Neural progenitor cell (in vitro differentiated cells): ENCODE results near the gene RERE. TPM values are rescaled to one million over a fixed set of nuclear protein-coding genes. Genes with fewer than 3 reads are reported as not detected.

ENCODE experiments used
- DNase-seq: peaks from one replicate; pipeline ENCODE4 v3.0.0-alpha.2; 2016; ENCODE audit warnings: low spot score
- H2AFZ ChIP-seq: fragments of 200-600 bp; sonication (generic); replicated peaks from 2 replicates; pipeline ENCODE4 v1.6.1; 2016; ENCODE audit warnings: antibody characterized with exemption
- H3F3A ChIP-seq: fragments of 200-600 bp; sonication (generic); 2 replicates; pipeline ENCODE4 v1.6.1; 2016; ENCODE audit warnings: antibody characterized with exemption, low read depth
- H3K27ac ChIP-seq: fragments of 200-600 bp; sonication (generic); 2 replicates; pipeline ENCODE4 v1.5.1; 2016; ENCODE audit warnings: mild to moderate bottlenecking
- H3K27me3 ChIP-seq: fragments of 200-600 bp; sonication (generic); 2 replicates; pipeline ENCODE4 v1.6.1; 2016; ENCODE audit warnings: mild to moderate bottlenecking, moderate library complexity
- H3K36me3 ChIP-seq: fragments of 200-600 bp; sonication (generic); 2 replicates; pipeline ENCODE4 v1.5.1; 2016
- H3K4me1 ChIP-seq: fragments of 200-600 bp; sonication (generic); 2 replicates; pipeline ENCODE4 v1.6.1; 2016; ENCODE audit warnings: mixed run types
- H3K4me2 ChIP-seq: fragments of 200-600 bp; sonication (generic); 2 replicates; pipeline ENCODE4 v1.6.1; 2016
- H3K4me3 ChIP-seq: fragments of 200-600 bp; sonication (generic); 2 replicates; pipeline ENCODE4 v1.5.1; 2016
- H3K79me2 ChIP-seq: fragments of 200-600 bp; sonication (generic); 2 replicates; pipeline ENCODE4 v1.6.1; 2016; ENCODE audit warnings: low read depth
- H3K9ac ChIP-seq: fragments of 200-600 bp; sonication (generic); 2 replicates; pipeline ENCODE4 v1.6.1; 2016
- H3K9me3 ChIP-seq: fragments of 200-600 bp; sonication (generic); 2 replicates; pipeline ENCODE4 v1.5.1; 2016; ENCODE audit warnings: low read depth
- H4K20me1 ChIP-seq: fragments of 200-600 bp; sonication (generic); 2 replicates; pipeline ENCODE4 v1.6.1; 2016; ENCODE audit warnings: low read depth
- H3K27ac Mint-ChIP-seq: 3 replicates; pipeline ENCODE4 v1.8.0; 2021; ENCODE audit warnings: mixed read lengths
- H3K27me3 Mint-ChIP-seq: 2 replicates; pipeline ENCODE4 v1.8.0; 2022; ENCODE audit warnings: low read depth, mild to moderate bottlenecking, inconsistent platforms, moderate library complexity, mixed read lengths; ENCODE audit not compliant: insufficient read depth
- H3K36me3 Mint-ChIP-seq: 3 replicates; pipeline ENCODE4 v1.8.0; 2021; ENCODE audit warnings: mixed read lengths
- H3K4me1 Mint-ChIP-seq: 3 replicates; pipeline ENCODE4 v1.8.0; 2021; ENCODE audit warnings: mixed read lengths
- H3K4me3 Mint-ChIP-seq: 3 replicates; pipeline ENCODE4 v1.8.0; 2021; ENCODE audit warnings: mild to moderate bottlenecking, moderate library complexity, mixed read lengths
- H3K9me3 Mint-ChIP-seq: 3 replicates; pipeline ENCODE4 v1.8.0; 2020; ENCODE audit warnings: mixed read lengths
- CTCF ChIP-seq: fragments of 200-600 bp; sonication (generic); IDR thresholded peaks from 2 replicates; pipeline ENCODE4 v1.5.1; 2017; ENCODE audit warnings: antibody characterized with exemption, mild to moderate bottlenecking
- EZH2 ChIP-seq: fragments of 200-600 bp; sonication (generic); IDR thresholded peaks from 2 replicates; pipeline ENCODE4 v1.6.1; 2017; ENCODE audit warnings: antibody characterized with exemption, mild to moderate bottlenecking, moderate library complexity
- EZH2phosphoT487 ChIP-seq: fragments of 200-600 bp; sonication (generic); IDR thresholded peaks from 2 replicates; pipeline ENCODE4 v1.6.1; 2017; ENCODE audit warnings: antibody characterized with exemption
- total RNA-seq: library from RNA; depleted of rRNA; stranded (reverse); fragments of >200 nt; gene quantifications from 2 replicates; pipeline ENCODE4 v1.2.3, GENCODE V29; 2015; ENCODE audit warnings: low replicate concordance

Gene RERE
- total RNA-seq, 1 donor from 2014 or later: 29.8 TPM

DNA sequence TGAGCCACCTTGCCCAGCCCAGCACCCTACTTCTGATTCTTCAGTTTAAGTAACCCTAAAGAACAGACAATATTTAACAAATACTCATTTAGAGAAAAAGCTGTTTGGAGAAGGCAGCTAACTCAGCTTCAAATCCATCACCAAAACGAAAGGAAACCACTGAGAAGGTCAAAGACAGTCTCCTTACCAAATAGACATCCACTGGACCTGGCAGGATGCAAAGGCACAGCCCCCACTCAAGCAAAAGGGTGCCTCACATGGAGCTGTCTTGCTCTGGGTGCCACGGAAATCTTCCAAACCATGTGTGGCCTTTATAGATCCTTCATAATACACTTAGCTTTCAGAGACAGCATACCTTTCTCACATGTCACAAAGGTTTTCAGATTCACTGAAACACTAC is 165.5 kb downstream of the RERE start:
- H3K36me3 Mint-ChIP-seq: peaks cover 20% of the 10 kb centered on the region
- DNase-seq: no peak
- Histone ChIP-seq H2AFZ (no peak overlapping the region), H3K27me3 (no peaks in the 10 kb centered on the region), H3K4me1 (peaks cover 14% of the 10 kb centered on the region), H3K79me2 (peaks cover 96% of the 10 kb centered on the region), H3K4me2 (no peak overlapping the region), H3K36me3 (no peaks in the 10 kb centered on the region), H3F3A (no peaks in the 10 kb centered on the region), H3K9me3 (no peaks in the 10 kb centered on the region), H3K27ac (no peak overlapping the region), H3K9ac (no peak overlapping the region), H3K4me3 (no peak overlapping the region), H4K20me1 (peaks cover 80% of the 10 kb centered on the region)
- no peaks in the 10 kb centered on the region for H3K27me3 Mint-ChIP-seq
- no peaks in the 10 kb centered on the region for H3K9me3 Mint-ChIP-seq
- H3K4me3 Mint-ChIP-seq: no peak overlapping the region
- H3K27ac Mint-ChIP-seq: peak overlapping the region; percentile 72
- no peak for TF ChIP-seq CTCF
- no peak for TF ChIP-seq EZH2phosphoT487
- no peak for TF ChIP-seq EZH2
- peaks cover 54% of the 10 kb centered on the region for H3K4me1 Mint-ChIP-seq

DNA sequence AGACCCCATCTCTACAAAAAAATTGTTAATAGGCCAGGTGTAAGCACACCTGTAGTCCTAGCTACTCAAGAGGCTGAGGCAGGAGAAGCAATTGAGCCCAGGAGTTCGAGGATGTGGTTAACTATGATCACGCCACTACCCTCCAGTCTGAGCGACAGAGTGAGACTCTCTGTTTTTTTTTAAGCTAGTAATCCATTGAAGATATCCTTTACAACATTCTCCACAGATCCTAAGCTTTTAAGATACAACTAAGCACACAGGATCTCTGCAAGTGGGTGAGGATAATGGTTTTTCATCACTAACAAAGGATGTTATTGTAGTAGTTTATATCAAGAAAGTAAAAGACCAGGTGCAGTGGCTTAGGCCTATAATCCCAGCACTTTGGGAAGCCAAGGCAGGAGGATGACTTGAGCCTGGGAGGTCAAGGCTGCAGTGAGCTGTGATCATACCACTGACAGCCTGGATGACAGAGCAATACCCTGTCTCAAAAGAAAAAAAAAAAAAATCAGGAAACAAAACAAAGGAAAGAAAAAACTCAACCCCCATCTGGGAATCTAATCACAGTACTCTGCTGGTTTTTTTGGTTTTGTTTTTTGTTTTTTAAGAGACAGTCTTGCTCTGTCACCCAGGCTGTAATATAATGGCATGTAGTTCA is 166.1 kb downstream of the RERE start:
- Histone ChIP-seq H3K9me3 (no peaks in the 10 kb centered on the region), H3K4me2 (peak overlapping the region; percentile 16), H3K27me3 (no peaks in the 10 kb centered on the region), H3K36me3 (no peaks in the 10 kb centered on the region), H3K79me2 (peaks cover 96% of the 10 kb centered on the region), H3K4me3 (no peak overlapping the region), H4K20me1 (peaks cover 82% of the 10 kb centered on the region), H3F3A (no peaks in the 10 kb centered on the region), H3K27ac (peak overlapping the region; percentile 35), H3K9ac (no peak overlapping the region), H2AFZ (no peak overlapping the region), H3K4me1 (peaks cover 14% of the 10 kb centered on the region)
- H3K36me3 Mint-ChIP-seq: peaks cover 22% of the 10 kb centered on the region
- no peaks in the 10 kb centered on the region for H3K27me3 Mint-ChIP-seq
- peaks cover 58% of the 10 kb centered on the region for H3K4me1 Mint-ChIP-seq
- no peaks in the 10 kb centered on the region for H3K9me3 Mint-ChIP-seq
- no peak overlapping the region for H3K4me3 Mint-ChIP-seq
- TF ChIP-seq EZH2 (no peak), EZH2phosphoT487 (no peak), CTCF (no peak)
- DNase-seq: no peak
- peak overlapping the region; percentile 72 for H3K27ac Mint-ChIP-seq

DNA sequence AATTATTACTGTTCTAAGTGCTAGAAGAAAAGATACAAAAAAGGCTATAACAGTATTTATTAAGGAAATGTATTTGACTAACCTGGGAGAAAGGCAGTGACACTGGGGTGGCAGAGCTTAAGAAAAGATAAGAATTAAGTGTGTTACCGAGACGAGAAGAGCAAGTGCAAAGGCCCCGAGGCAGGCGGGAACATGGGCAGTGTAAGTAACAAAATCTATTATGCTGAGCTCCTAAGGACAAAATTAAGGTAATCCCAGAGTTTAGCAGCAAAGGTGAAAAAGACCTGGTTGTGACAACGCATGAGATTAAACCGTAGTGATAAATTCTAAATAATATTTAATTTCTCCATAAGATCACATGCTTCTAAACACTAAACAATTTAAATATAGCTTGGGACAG is 167.6 kb downstream of the RERE start:
- no peak overlapping the region for H3K4me3 Mint-ChIP-seq
- Histone ChIP-seq H3K9ac (no peak overlapping the region), H4K20me1 (peaks cover 97% of the 10 kb centered on the region), H3K79me2 (peaks cover 99% of the 10 kb centered on the region), H3K27me3 (no peaks in the 10 kb centered on the region), H3K36me3 (no peaks in the 10 kb centered on the region), H3K9me3 (no peaks in the 10 kb centered on the region), H3K27ac (no peak overlapping the region), H3K4me2 (no peak overlapping the region), H2AFZ (no peak overlapping the region), H3K4me3 (no peak overlapping the region), H3F3A (no peaks in the 10 kb centered on the region), H3K4me1 (peaks cover 14% of the 10 kb centered on the region)
- no peak overlapping the region for H3K27ac Mint-ChIP-seq
- TF ChIP-seq CTCF: no peak
- TF ChIP-seq EZH2phosphoT487: no peak
- no peak for TF ChIP-seq EZH2
- H3K27me3 Mint-ChIP-seq: no peaks in the 10 kb centered on the region
- peaks cover 12% of the 10 kb centered on the region for H3K36me3 Mint-ChIP-seq
- no peaks in the 10 kb centered on the region for H3K9me3 Mint-ChIP-seq
- DNase-seq: no peak
- peaks cover 62% of the 10 kb centered on the region for H3K4me1 Mint-ChIP-seq
